MM.1S (cell line): ENCODE measurements around the gene ADCY3.

Experiments used
- EZH2 ChIP-seq: fragments of 300-600 bp; sonication (generic); optimal IDR thresholded peaks from 2 replicates; pipeline ENCODE3; 2017; ENCODE audit warnings: low read depth, mild to moderate bottlenecking, antibody characterized with exemption, low read length, mixed read lengths
- EZH2phosphoT487 ChIP-seq: fragments of 300-600 bp; sonication (generic); IDR thresholded peaks from 2 replicates; pipeline ENCODE4 v1.6.1; 2018; ENCODE audit warnings: antibody characterized with exemption, low read length
- TF ChIP-seq, protein P1 (sequence below): fragments of 300-600 bp; sonication (generic); IDR thresholded peaks from 2 replicates; pipeline ENCODE4 v1.5.1; 2016; ENCODE audit warnings: antibody characterized with exemption, low read length, mixed read lengths

DNA sequence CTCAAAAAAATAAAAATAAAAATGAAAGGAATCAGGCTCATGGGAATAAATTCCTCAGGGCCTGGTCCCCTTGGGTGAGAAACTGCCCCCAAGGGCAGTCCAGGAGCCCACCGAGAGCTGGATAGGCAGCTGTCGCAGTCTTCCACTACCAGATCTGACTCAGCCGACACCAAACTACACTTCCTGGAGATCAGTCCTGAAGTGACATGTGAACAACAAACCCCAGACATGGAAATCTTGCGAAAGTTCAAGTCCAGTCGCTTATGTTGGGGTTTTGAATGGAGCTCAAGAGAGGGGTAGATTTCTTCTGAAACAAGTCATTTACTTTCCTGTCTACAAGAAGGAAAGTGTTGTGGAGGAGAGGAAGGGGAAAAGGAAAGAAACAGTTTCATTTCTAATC lies 12.9 kb downstream of the ADCY3 start:
- TF ChIP-seq EZH2: no peak
- TF ChIP-seq, protein P1, sequence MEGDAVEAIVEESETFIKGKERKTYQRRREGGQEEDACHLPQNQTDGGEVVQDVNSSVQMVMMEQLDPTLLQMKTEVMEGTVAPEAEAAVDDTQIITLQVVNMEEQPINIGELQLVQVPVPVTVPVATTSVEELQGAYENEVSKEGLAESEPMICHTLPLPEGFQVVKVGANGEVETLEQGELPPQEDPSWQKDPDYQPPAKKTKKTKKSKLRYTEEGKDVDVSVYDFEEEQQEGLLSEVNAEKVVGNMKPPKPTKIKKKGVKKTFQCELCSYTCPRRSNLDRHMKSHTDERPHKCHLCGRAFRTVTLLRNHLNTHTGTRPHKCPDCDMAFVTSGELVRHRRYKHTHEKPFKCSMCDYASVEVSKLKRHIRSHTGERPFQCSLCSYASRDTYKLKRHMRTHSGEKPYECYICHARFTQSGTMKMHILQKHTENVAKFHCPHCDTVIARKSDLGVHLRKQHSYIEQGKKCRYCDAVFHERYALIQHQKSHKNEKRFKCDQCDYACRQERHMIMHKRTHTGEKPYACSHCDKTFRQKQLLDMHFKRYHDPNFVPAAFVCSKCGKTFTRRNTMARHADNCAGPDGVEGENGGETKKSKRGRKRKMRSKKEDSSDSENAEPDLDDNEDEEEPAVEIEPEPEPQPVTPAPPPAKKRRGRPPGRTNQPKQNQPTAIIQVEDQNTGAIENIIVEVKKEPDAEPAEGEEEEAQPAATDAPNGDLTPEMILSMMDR: no peak
- no peak for TF ChIP-seq EZH2phosphoT487
